HG03457 (cell line): Measurements from ENCODE around the gene HEXB.
"Not testable (repeated sequence)": the region's sequence is repeated elsewhere in the genome, so short reads cannot be mapped to it uniquely, and the experiment has no call there.

ENCODE experiments used
- ATAC-seq: cut with Tn5 transposase; IDR thresholded peaks from one replicate; pipeline ENCODE4 v1.9.1; 2021; ENCODE audit warnings: moderate number of reproducible peaks; ENCODE audit not compliant: unreplicated experiment

HEXB gene

GRCh38 chr5:74725331-74725730 is 40.3 kb downstream of the HEXB start:
- no peak for ATAC-seq

DNA sequence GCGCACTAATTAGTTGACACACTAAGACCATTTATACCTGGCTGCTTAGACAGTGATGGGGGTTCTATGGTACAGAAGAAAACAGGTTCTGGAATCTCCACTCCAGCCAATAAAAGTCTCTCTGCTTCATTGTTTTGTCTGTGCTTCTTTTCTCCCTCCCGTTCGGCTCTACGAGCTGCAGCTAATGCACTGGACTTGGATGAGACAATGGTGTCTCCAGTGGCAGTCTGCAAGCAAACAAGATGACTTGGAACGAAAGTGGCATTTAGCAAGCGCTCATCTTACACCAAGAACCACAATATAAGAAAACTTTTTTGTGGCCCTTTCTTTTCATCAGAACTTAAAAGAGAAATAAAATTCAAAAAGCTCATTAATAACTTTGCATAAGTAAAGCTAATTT is 51.7 kb downstream of the HEXB start:
- no peak for ATAC-seq

DNA sequence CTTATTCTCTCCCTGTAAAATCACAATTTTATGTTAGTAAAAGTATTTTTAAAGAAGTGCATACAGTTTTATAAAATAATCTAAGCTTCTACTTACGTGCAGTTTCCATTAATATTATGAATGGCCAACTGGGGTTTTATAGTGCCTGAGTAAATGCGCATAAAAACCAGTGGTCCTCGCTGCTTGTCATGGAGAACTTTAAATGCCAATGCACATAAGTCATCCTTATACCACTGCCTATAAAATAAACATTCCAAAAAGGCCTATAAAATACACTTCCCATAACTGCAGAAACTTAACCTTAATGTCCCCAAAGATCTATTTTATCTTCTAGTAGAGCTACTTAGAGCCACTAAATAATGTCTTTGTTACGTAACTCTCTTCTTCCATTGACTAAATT is 53.4 kb downstream of the HEXB start:
- no peak for ATAC-seq

- ATAC-seq = not testable (repeated sequence)
These were observed 63.7 kb downstream of the HEXB start for GRCh38 chr5:74748742-74749141.

- no peak for ATAC-seq
These were observed 76.2 kb downstream of the HEXB start for GRCh38 chr5:74761241-74761640.

DNA sequence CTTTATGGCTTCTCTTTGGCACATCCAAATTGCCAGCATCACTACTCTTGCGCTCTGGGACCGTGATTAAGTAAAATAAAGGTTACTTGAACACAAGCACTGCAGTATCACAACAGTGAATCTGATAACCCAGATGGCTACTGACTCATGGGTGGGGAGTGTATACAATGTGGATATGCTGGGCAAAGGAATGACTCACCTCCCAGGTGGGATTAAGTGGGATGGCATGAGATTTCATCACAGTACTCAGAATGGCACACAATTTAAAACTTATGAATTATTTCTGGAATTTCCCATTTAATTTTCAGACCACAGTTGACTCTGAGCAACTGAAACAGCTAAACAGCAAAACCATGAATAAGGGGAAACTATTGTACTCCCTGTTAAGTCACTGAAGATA is 77.6 kb downstream of the HEXB start:
- no peak for ATAC-seq

GRCh38 chr5:74763504-74763903 is 78.5 kb downstream of the HEXB start:
- no peak for ATAC-seq

DNA sequence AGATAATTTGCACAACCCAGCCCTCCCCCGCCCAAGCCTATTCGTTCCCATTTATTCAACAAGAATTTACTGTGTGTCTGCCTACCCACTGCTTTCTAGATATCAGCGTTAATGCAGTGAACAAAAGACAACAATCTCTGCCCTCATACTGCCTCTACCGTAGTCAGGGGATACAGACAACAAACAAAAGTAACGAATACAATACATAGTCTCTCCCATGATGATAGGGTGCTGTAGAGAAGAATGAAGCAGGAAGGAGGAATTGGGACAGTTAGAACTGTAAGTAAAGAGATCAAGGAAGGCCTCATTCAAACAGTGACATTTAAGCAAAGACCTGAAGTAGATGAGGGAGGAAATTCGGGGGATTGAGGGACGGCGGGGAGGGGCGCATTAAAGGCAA is 80.2 kb downstream of the HEXB start:
- ATAC-seq = no peak

DNA sequence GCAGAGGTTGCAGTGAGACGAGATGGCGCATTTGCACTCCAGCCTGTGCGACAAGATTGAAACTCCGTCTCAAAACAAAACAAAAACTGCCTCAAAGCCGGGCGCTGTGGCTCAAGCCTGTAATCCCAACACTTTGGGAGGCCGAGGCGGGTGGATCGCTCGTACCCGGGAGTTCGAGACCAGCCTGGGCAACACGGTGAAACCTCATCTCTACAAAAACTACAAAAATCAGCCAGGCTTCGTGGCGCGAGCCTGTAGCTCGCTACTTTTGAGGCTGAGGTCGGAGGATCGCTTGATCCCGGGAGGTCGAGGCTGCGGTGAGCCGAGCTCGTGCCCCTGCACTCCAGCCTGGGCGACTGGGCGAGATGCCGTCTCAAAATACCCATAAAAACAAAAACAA is 80.9 kb downstream of the HEXB start:
- no peak for ATAC-seq

- ATAC-seq = peak; percentile 13
These were observed 81.4 kb downstream of the HEXB start for GRCh38 chr5:74766418-74766848.

- peak; percentile 68 for ATAC-seq
These were observed 82.0 kb downstream of the HEXB start, which contains the start of the genes GFM2 and NSA2 for GRCh38 chr5:74766849-74767578. GFM2 (minus strand) TSS chr5:74767117; CDS start chr5:74763742, 3,375 bp downstream. NSA2 (plus strand) TSS chr5:74767249; CDS start chr5:74767361, 112 bp downstream.

DNA sequence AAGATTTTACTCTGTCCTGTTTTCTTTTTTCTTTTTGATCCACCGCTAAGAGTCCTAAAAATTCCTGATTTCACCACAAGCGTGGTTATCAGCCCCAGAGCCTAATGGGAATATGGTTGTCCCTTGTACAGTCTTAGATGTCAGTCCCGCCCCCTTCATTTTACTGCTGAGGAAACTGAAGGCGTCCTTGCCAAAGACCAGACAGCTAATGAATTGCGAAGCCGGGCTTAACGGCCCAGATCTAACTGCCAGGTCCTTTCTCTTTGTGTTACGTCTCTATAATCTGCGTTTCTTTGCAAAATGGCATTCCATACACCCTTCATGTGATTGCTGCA is 82.5 kb downstream of the HEXB start:
- ATAC-seq = peak; percentile 9
